Measurements from ENCODE around the gene SLC27A4. TPM values are rescaled to one million over a fixed set of nuclear protein-coding genes. Genes with fewer than 3 reads are reported as not detected.

The SLC27A4 gene
- total RNA-seq, 4 donors from 2014 or later: 52.0 to 78.1 (median 63.0) TPM

DNA sequence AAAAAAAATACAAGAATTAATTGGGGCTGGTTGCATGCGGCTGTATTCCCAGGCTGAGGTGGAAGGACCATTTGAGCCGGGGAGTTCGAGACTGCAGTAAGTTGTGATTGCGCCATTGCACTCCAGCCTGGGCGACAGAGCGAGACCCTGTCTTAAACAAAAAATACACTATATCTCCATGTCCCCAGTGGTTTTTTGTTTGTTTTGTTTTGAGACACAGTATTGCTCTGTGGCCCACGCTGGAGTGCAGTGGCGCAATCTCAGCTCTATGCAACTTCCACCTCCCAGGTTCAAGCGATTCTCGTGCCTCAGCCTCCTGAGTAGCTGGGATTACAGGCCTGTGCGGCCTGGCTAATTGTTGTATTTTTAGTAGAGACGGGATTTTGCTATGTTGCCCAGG lies 16.5 kb upstream of the SLC27A4 start:
- Histone ChIP-seq H3K27ac (no peak overlapping the region), H3K27me3 (no peaks in the 10 kb centered on the region), H3K4me3 (peak overlapping the region; percentile 89), H3K36me3 (peaks cover 46% of the 10 kb centered on the region), H3K9me3 (no peaks in the 10 kb centered on the region), H3K4me1 (peaks cover 60% of the 10 kb centered on the region)
- no peak for DNase-seq (ENCODE audit: low spot score in 2 of 2)
- 86% methylated on average over 12 of the region's 12 CpGs for WGBS
- TF ChIP-seq POLR2A (IDR thresholded peaks at IDR 0.05) (no peak), EP300 (IDR thresholded peaks at IDR 0.05) (no peak), POLR2AphosphoS5 (IDR thresholded peaks at IDR 0.05) (no peak)
- TF ChIP-seq, protein P1, sequence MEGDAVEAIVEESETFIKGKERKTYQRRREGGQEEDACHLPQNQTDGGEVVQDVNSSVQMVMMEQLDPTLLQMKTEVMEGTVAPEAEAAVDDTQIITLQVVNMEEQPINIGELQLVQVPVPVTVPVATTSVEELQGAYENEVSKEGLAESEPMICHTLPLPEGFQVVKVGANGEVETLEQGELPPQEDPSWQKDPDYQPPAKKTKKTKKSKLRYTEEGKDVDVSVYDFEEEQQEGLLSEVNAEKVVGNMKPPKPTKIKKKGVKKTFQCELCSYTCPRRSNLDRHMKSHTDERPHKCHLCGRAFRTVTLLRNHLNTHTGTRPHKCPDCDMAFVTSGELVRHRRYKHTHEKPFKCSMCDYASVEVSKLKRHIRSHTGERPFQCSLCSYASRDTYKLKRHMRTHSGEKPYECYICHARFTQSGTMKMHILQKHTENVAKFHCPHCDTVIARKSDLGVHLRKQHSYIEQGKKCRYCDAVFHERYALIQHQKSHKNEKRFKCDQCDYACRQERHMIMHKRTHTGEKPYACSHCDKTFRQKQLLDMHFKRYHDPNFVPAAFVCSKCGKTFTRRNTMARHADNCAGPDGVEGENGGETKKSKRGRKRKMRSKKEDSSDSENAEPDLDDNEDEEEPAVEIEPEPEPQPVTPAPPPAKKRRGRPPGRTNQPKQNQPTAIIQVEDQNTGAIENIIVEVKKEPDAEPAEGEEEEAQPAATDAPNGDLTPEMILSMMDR (IDR thresholded peaks at IDR 0.05): no peak

DNA sequence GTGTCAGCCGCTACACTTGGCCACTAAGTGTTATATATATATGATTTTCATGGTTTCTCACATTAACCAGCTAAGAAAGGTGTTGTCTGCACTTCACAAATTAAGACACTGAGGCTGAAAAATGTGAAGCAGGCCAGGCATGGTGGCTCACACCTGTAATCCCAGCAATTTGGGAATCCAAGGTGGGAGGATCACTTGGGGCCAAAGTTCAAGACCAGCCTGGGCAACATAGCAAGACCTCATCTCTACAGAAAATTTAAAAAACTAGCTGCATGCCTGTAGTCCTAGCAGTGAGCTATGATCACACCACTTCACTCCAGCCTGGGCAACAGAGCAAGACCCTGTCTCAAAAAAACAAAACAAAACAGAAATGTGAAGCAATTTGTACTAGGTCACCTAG lies 15.9 kb upstream of the SLC27A4 start:
- peaks cover 65% of the 10 kb centered on the region for H3K4me1 ChIP-seq
- peaks cover 40% of the 10 kb centered on the region for H3K36me3 ChIP-seq
- TF ChIP-seq POLR2AphosphoS5 (IDR thresholded peaks at IDR 0.05) (no peak), EP300 (IDR thresholded peaks at IDR 0.05) (no peak), POLR2A (IDR thresholded peaks at IDR 0.05) (no peak)
- TF ChIP-seq, protein P1 (IDR thresholded peaks at IDR 0.05): no peak
- no peak for DNase-seq (ENCODE audit: low spot score in 2 of 2)
- no peaks in the 10 kb centered on the region for H3K27me3 ChIP-seq
- no peak overlapping the region for H3K27ac ChIP-seq
- no peaks in the 10 kb centered on the region for H3K9me3 ChIP-seq
- no peak overlapping the region for H3K4me3 ChIP-seq
- WGBS: 100% methylated on average over 1 of the region's 1 CpG

DNA sequence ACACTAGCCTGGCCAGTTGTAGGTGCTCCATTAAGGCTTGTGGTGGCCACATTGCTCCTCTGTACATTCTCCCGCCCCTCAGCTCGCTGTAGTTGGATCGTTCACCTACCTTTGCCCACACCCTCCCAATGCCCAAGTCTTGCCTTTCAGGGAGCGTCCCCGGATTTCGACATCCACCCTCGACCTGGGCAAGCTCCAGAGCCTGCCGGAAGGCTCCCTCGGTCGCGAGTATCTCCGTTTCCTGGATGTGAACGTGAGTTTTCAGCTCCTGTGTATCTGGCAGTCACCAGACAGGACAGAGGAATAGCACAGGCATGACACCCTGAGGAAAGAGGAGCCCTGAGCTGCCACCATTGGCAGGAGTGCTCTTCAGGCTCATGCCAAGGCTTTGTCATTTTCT lies 14.7 kb upstream of the SLC27A4 start:
- no peaks in the 10 kb centered on the region for H3K9me3 ChIP-seq
- WGBS: 46% methylated on average over 13 of the region's 13 CpGs
- H3K4me1 ChIP-seq: peaks cover 66% of the 10 kb centered on the region
- no peaks in the 10 kb centered on the region for H3K27me3 ChIP-seq
- peaks cover 35% of the 10 kb centered on the region for H3K36me3 ChIP-seq
- H3K4me3 ChIP-seq: peak overlapping the region; percentile 3
- TF ChIP-seq POLR2A (IDR thresholded peaks at IDR 0.05) (no peak), EP300 (IDR thresholded peaks at IDR 0.05) (no peak), POLR2AphosphoS5 (IDR thresholded peaks at IDR 0.05) (no peak)
- TF ChIP-seq, protein P1 (IDR thresholded peaks at IDR 0.05): no peak
- H3K27ac ChIP-seq: peak overlapping the region; percentile 65
- no peak for DNase-seq (ENCODE audit: low spot score in 2 of 2)

DNA sequence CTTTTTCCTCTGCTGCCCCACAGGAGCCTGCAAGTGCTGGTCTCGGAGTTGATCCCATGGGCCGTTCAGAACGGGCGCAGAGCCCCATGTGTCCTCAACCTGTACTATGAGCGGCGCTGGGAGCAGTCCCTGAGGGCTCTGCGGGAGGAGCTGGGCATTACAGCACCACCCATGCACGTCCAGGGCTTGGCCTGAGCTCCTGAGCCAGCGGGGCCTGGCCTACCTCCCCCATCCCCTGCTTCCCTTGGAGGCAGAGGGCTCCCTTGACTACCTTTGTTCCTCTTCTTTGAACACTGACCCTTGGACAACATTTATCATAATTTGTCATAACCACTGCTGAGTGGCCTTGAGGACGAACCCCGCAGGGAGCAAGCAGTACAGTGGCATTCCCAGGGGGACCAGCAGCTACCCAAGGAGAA lies 6.9 kb upstream of the SLC27A4 start:
- no peaks in the 10 kb centered on the region for H3K9me3 ChIP-seq
- WGBS: 86% methylated on average over 11 of the region's 11 CpGs
- no peaks in the 10 kb centered on the region for H3K27me3 ChIP-seq
- no peak for TF ChIP-seq EP300 (IDR thresholded peaks at IDR 0.05)
- no peak for TF ChIP-seq POLR2A (IDR thresholded peaks at IDR 0.05)
- no peak for TF ChIP-seq POLR2AphosphoS5 (IDR thresholded peaks at IDR 0.05)
- TF ChIP-seq, protein P1 (IDR thresholded peaks at IDR 0.05): no peak
- no peak overlapping the region for H3K27ac ChIP-seq
- no peak for DNase-seq (ENCODE audit: low spot score in 2 of 2)
- H3K36me3 ChIP-seq: peaks cover 38% of the 10 kb centered on the region
- no peak overlapping the region for H3K4me3 ChIP-seq
- H3K4me1 ChIP-seq: peaks cover 12% of the 10 kb centered on the region

DNA sequence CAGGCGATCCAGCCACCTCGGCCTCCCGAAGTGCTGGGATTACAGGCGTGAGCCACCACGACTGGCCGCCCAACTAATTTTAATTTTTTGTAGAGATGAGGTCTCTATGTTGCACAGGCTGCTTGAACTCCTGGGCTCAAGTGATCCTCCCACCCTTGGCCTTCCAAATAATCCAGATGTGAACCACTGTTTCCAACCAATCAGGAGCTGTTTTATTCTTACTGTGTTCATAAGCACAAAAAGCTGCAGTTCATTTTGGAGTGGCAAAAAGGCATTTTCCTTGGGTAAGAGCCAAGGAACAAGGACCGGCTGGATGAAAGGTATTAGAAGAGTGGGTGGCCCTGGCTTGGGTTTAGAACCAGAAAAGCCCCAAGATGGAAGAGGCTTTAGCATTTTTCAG lies 5.2 kb upstream of the SLC27A4 start:
- 70% methylated on average over 7 of the region's 7 CpGs for WGBS
- Histone ChIP-seq H3K27me3 (no peaks in the 10 kb centered on the region), H3K36me3 (peaks cover 34% of the 10 kb centered on the region), H3K4me1 (peaks cover 6% of the 10 kb centered on the region), H3K4me3 (no peak overlapping the region), H3K27ac (no peak overlapping the region), H3K9me3 (no peaks in the 10 kb centered on the region)
- no peak for DNase-seq (ENCODE audit: low spot score in 2 of 2)
- TF ChIP-seq, protein P1 (IDR thresholded peaks at IDR 0.05): no peak
- TF ChIP-seq EP300 (IDR thresholded peaks at IDR 0.05) (no peak), POLR2AphosphoS5 (IDR thresholded peaks at IDR 0.05) (no peak), POLR2A (IDR thresholded peaks at IDR 0.05) (no peak)
